HepG2 (cell line): ENCODE measurements around the gene PSMD1. TPM values are rescaled to one million over a fixed set of nuclear protein-coding genes. Genes with fewer than 3 reads are reported as not detected.
A peak's percentile ranks its signal among the peaks of the same experiment; 100 is the strongest.

Source experiments
- ATAC-seq: fragments of 200-7000 bp; cut with Tn5 transposase; 3 replicates; pipeline ENCODE4 v1.9.1; 2020; ENCODE audit warnings: mild to moderate bottlenecking, moderate library complexity
- BruUV-seq: library from RNA; stranded (reverse); fragments of 400-500 nt; replicated peaks from 2 replicates; lab custom pipeline; 2021; lab: Mats Ljungman, UMichigan
- CTCF ChIA-PET: fragments of 300-600 bp; formaldehyde crosslinking; extraction: SDS; loops from one replicate; lab custom pipeline; 2021; ENCODE audit warnings: low total read pairs, inconsistent platforms, low intra/inter-chr PET ratio; lab: Yijun Ruan, JAX
- POLR2A ChIA-PET: fragments of 350-600 bp; sonication (Branson Sonifier 250); formaldehyde crosslinking; loops from one replicate; lab custom pipeline; 2020; ENCODE audit warnings: antibody characterized with exemption, inconsistent platforms; lab: Yijun Ruan, JAX
- DNase-seq: peaks from one replicate; pipeline ENCODE4 v3.0.0-alpha.2; 2015; ENCODE audit warnings: low spot score
- FAIRE-seq: peaks from 3 replicates; lab custom pipeline; 2011; peaks lifted over from hg19 to GRCh38; lab: Jason Lieb, UNC
- H2AFZ ChIP-seq: one replicate; pipeline ENCODE4 v1.6.1; 2011; ENCODE audit warnings: low read length, inconsistent platforms
- H3K27ac ChIP-seq: fragments of 300-600 bp; 3 replicates; pipeline ENCODE4 v1.8.0; 2011; ENCODE audit warnings: mixed run types, mild to moderate bottlenecking, mixed read lengths, low read length, inconsistent platforms; ENCODE audit not compliant: insufficient read depth; ENCODE audit errors: extremely low read length
- H3K27me3 ChIP-seq, 2 experiments: fragments of 200-600 bp in 1 of 2; 2 replicates in 1 of 2; 3 replicates in 1 of 2; pipeline versions ENCODE4 v1.6.0 to v1.8.0; 2011; ENCODE audit warnings: low read length in 2 of 2, mild to moderate bottlenecking in 2 of 2, moderate library complexity in 2 of 2, inconsistent platforms in 1 of 2; ENCODE audit not compliant: insufficient read depth in 2 of 2, control insufficient read depth in 1 of 2
- H3K36me3 ChIP-seq, 2 experiments: fragments of 200-600 bp in 1 of 2; replicated peaks in 1 of 2; 2 replicates in 1 of 2; 3 replicates in 1 of 2; pipeline versions ENCODE4 v1.5.1 to v1.8.0; 2011; ENCODE audit warnings: low read length in 2 of 2, inconsistent platforms in 1 of 2; ENCODE audit not compliant: insufficient read depth in 2 of 2, control insufficient read depth in 1 of 2
- H3K4me1 ChIP-seq: 2 replicates; pipeline ENCODE4 v1.5.1; 2012; ENCODE audit warnings: low read length, inconsistent platforms; ENCODE audit not compliant: insufficient read depth
- H3K4me2 ChIP-seq: 2 replicates; pipeline ENCODE4 v1.6.0; 2011; ENCODE audit warnings: low read depth, low read length, inconsistent platforms
- H3K4me3 ChIP-seq, 3 experiments: fragments of 200-600 bp in 1 of 3; sonication (generic), shearing (Covaris generic) in 1 of 3; replicated peaks in 1 of 3; 2 replicates each; pipeline ENCODE4 v1.5.1; 2011 to 2016; ENCODE audit warnings: low read length in 3 of 3, inconsistent platforms in 2 of 3, low read depth in 2 of 3, mild to moderate bottlenecking in 2 of 3, control low read depth in 1 of 3, mixed read lengths in 1 of 3; ENCODE audit not compliant: insufficient read depth in 1 of 3
- H3K79me2 ChIP-seq: one replicate; pipeline ENCODE4 v1.6.1; 2011; ENCODE audit warnings: low read length, inconsistent platforms; ENCODE audit not compliant: insufficient read depth
- H3K9ac ChIP-seq: 2 replicates; pipeline ENCODE4 v1.6.0; 2011; ENCODE audit warnings: mild to moderate bottlenecking, low read depth, low read length, inconsistent platforms; ENCODE audit not compliant: insufficient read depth
- H3K9me3 ChIP-seq: 2 replicates; pipeline ENCODE4 v1.5.1; 2012; ENCODE audit warnings: mild to moderate bottlenecking, low read length
- H4K20me1 ChIP-seq: 2 replicates; pipeline ENCODE4 v1.6.0; 2011; ENCODE audit warnings: inconsistent platforms, mild to moderate bottlenecking, low read length, moderate library complexity; ENCODE audit not compliant: insufficient read depth
- DPF2 ChIP-seq: sonication (generic); formaldehyde crosslinking; IDR thresholded peaks from 2 replicates; pipeline ENCODE4 v1.4.0; 2020; ENCODE audit warnings: mild to moderate bottlenecking, low read depth, missing genetic modification reagents, borderline replicate concordance
- EP300 ChIP-seq, 3 experiments: sonication (generic) in 1 of 3; formaldehyde crosslinking in 1 of 3; IDR thresholded peaks; 2 replicates each; pipeline versions ENCODE4 v1.5.1 to v1.6.1; 2011 to 2020; ENCODE audit warnings: low read depth in 2 of 3, low read length in 2 of 3, borderline replicate concordance in 1 of 3, improper control_type of control experiment in 1 of 3, mild to moderate bottlenecking in 1 of 3, missing genetic modification reagents in 1 of 3, moderate library complexity in 1 of 3
- MED1 ChIP-seq: sonication (generic); formaldehyde crosslinking; IDR thresholded peaks from 2 replicates; pipeline ENCODE4 v1.4.0; 2020; ENCODE audit warnings: missing genetic modification reagents
- NR2F1 ChIP-seq, 2 experiments: fragments of 450-650 bp in 1 of 2; formaldehyde crosslinking in 1 of 2; IDR thresholded peaks; 2 replicates each; pipeline versions ENCODE4 v1.5.0 to v1.6.1; 2016 to 2020; ENCODE audit warnings: mild to moderate bottlenecking in 1 of 2, missing compliant biosample characterization in 1 of 2, missing genetic modification reagents in 1 of 2, moderate library complexity in 1 of 2
- REPIN1 ChIP-seq: sonication (generic); formaldehyde crosslinking; IDR thresholded peaks from 2 replicates; pipeline ENCODE4 v1.8.0; 2022; ENCODE audit warnings: missing genetic modification reagents, low read depth, mild to moderate bottlenecking, borderline replicate concordance
- RXRB ChIP-seq: IDR thresholded peaks from 2 replicates; pipeline ENCODE4 v1.6.1; 2016; ENCODE audit warnings: borderline replicate concordance, missing genetic modification reagents, missing compliant biosample characterization
- TBX2 ChIP-seq: sonication (generic); formaldehyde crosslinking; IDR thresholded peaks from 2 replicates; pipeline ENCODE4 v1.5.0; 2020; ENCODE audit warnings: missing genetic modification reagents, mild to moderate bottlenecking, borderline replicate concordance
- ZBTB7A ChIP-seq: sonication (generic); formaldehyde crosslinking; IDR thresholded peaks from 2 replicates; pipeline ENCODE4 v1.8.0; 2022; ENCODE audit warnings: mild to moderate bottlenecking, missing genetic modification reagents
- ZC3H4 ChIP-seq: sonication (generic); formaldehyde crosslinking; IDR thresholded peaks from 2 replicates; pipeline ENCODE4 v1.4.0; 2020; ENCODE audit warnings: missing genetic modification reagents, borderline replicate concordance
- ZMYM4 ChIP-seq: sonication (generic); formaldehyde crosslinking; IDR thresholded peaks from 2 replicates; pipeline ENCODE4 v1.8.1; 2023; ENCODE audit warnings: mild to moderate bottlenecking, missing genetic modification reagents
- ZNF235 ChIP-seq: sonication (generic); formaldehyde crosslinking; IDR thresholded peaks from 2 replicates; pipeline ENCODE4 v1.8.1; 2023; ENCODE audit warnings: mild to moderate bottlenecking, missing genetic modification reagents, borderline replicate concordance
- ZNF335 ChIP-seq: sonication (generic); formaldehyde crosslinking; IDR thresholded peaks from 2 replicates; pipeline ENCODE4 v1.4.0; 2020; ENCODE audit warnings: missing genetic modification reagents
- ZNF788 ChIP-seq: sonication (generic); formaldehyde crosslinking; IDR thresholded peaks from 2 replicates; pipeline ENCODE4 v1.5.0; 2020; ENCODE audit warnings: mild to moderate bottlenecking, missing genetic modification reagents, borderline replicate concordance
- ZSCAN29 ChIP-seq: sonication (generic); formaldehyde crosslinking; conservative IDR thresholded peaks from 2 replicates; pipeline ENCODE4 v1.4.0; 2020; ENCODE audit warnings: mild to moderate bottlenecking, missing genetic modification reagents
- WGBS: methylation state at CpG from one replicate; pipeline ENCODE4 v1.1.6; 2017; ENCODE audit warnings: low lambda C conversion rate; 5-methylcytosine and 5-hydroxymethylcytosine counted together
- in situ Hi-C: cut with HindIII; loops from 2 replicates; pipeline ENCODE4 v1.10.0; 2017; ENCODE audit warnings: low pct_unique_long_range_greater_than_20kb; ENCODE audit not compliant: extremely low pct_ligation_motif_present
- intact Hi-C: fragments of 100-400 bp; cut with micrococcal nuclease; formaldehyde crosslinking; loops from one replicate; pipeline ENCODE4 v1.10.0; 2022; ENCODE audit not compliant: unreplicated experiment
- polyA plus RNA-seq, 8 experiments: library from polyadenylated mRNA; depleted of rRNA in 3 of 8; stranded (reverse) in 7 of 8; unstranded in 1 of 8; fragments of >200 nt; fragmentation: Illumina TruSeq in 4 of 8; extraction: Trizol in 4 of 8; gene quantifications; 2 replicates each; pipeline versions ENCODE4 v1.2.1 to v1.2.3, GENCODE V29; 2011 to 2016; ENCODE audit warnings: low read depth in 4 of 8, missing spikeins in 1 of 8, mixed read lengths in 1 of 8; ENCODE audit not compliant: insufficient read depth in 1 of 8
- total RNA-seq, 5 experiments: library from RNA; depleted of rRNA; stranded (reverse); fragments of >200 nt; fragmentation: Illumina TruSeq; extraction: Trizol; gene quantifications; 2 replicates each; pipeline ENCODE4 v1.2.3, GENCODE V29; 2016; ENCODE audit warnings: low read depth in 1 of 5
- TF ChIP-seq, protein P1 (sequence below): sonication (generic); formaldehyde crosslinking; conservative IDR thresholded peaks from 2 replicates; pipeline ENCODE4 v1.8.0; 2022; ENCODE audit warnings: mild to moderate bottlenecking, moderate library complexity, missing genetic modification reagents
- TF ChIP-seq, protein P2 (sequence below): sonication (generic); formaldehyde crosslinking; IDR thresholded peaks from 2 replicates; pipeline ENCODE4 v1.4.0; 2020; ENCODE audit warnings: mild to moderate bottlenecking, missing genetic modification reagents

PSMD1 gene
- total and polyA plus RNA-seq, 2 of the 13 experiments (the other 11 are each of a cell fraction or from before 2014, with no cell fraction given): 136 to 191 TPM

DNA sequence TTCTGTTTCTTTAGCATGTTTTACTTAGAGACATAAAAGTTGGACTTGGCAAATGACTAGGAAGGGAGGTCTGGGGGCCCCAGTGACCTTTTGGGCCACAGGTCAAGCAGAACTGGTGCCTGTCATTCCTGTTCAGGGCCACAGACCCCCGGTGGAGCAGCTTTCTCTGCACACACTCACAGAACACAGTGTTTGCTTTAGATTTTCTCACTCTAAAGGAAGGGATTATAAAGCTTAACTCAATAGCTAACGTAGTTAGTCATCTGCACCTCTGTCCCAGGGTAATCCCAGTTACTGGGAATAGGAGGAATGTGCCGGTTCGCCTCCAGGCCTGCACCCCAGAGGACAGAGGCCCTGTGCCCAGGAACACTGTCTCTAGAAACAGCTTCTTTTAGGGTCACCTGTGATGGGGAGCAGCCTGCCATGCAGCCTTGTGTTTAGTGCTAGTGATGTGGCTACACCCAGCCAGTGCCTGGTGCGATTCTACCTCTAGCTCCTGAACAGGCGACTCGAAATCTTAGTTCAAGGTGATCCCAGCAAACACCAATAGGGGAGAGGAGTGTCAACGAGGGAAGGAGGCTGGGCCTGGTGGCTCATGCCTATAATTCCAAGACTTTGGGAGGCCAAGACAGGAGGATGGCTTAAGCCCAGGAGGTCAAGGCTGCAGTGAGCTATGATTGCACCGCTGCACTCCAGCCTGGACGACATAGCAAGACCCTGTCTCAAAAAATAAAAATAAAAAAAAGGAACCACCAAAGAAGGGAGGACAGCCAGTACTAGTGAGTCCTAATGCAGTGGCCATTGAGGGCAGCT lies 49.2 kb upstream of the PSMD1 start:
- H3K36me3 ChIP-seq: no peaks in the 10 kb centered on the region
- H3K27ac ChIP-seq: peak overlapping the region; percentile 7
- no peaks in the 10 kb centered on the region for H3K79me2 ChIP-seq
- ATAC-seq (peak; percentile 89), FAIRE-seq (peak; percentile 67), DNase-seq (peak; percentile 76)
- H3K9ac ChIP-seq: no peak overlapping the region
- peaks cover 3 to 49% of the 10 kb centered on the region in 2 experiments; a peak in 4 of 5 replicates for H3K27me3 ChIP-seq
- ChIA-PET CTCF (no interaction called here), POLR2A (interaction anchor here (0.7 to 3.6 kb wide), 4 partner anchors 8 to 44 kb away, joined by 3 to 46 read pairs (median 4); no protein-coding TSS in a partner anchor)
- BruUV-seq: no TSS peak
- H2AFZ ChIP-seq: no peak overlapping the region
- 22% methylated on average over 10 of the region's 10 CpGs for WGBS
- H3K4me2 ChIP-seq: peak overlapping the region; percentile 56
- H3K4me3 ChIP-seq: peak overlapping the region in 1 of 3 experiments; percentile 15; a peak in 1 of 6 replicates
- intact Hi-C loops (loop anchor here (2.0 kb wide), 1 partner anchor 43 kb away; no protein-coding TSS in a partner anchor), in situ Hi-C loops (no loop called here)
- H3K4me1 ChIP-seq: peaks cover 36% of the 10 kb centered on the region
- H4K20me1 ChIP-seq: no peaks in the 10 kb centered on the region
- H3K9me3 ChIP-seq: peaks cover 4% of the 10 kb centered on the region; the same call in 1 of the 2 replicates
- TF ChIP-seq DPF2 (CRISPR knock-in tag): peak; percentile 37; the same call in 1 of the 2 replicates
- TF ChIP-seq, protein P1, sequence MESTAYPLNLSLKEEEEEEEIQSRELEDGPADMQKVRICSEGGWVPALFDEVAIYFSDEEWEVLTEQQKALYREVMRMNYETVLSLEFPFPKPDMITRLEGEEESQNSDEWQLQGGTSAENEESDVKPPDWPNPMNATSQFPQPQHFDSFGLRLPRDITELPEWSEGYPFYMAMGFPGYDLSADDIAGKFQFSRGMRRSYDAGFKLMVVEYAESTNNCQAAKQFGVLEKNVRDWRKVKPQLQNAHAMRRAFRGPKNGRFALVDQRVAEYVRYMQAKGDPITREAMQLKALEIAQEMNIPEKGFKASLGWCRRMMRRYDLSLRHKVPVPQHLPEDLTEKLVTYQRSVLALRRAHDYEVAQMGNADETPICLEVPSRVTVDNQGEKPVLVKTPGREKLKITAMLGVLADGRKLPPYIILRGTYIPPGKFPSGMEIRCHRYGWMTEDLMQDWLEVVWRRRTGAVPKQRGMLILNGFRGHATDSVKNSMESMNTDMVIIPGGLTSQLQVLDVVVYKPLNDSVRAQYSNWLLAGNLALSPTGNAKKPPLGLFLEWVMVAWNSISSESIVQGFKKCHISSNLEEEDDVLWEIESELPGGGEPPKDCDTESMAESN (CRISPR knock-in tag): 0 out of 2 replicates have a peak, but pooled peaks have one; percentile 42
- peak in 1 of 2 experiments; percentile 70; a peak in 2 of 4 replicates for TF ChIP-seq EP300 (IDR thresholded peaks at IDR 0.05; ENCODE audit: low read depth in 2 of 2, low read length in 2 of 2)
- 0 out of 2 replicates have a peak, but pooled peaks have one; percentile 11 for TF ChIP-seq EP300 (CRISPR knock-in tag; IDR thresholded peaks at IDR 0.05; ENCODE audit: borderline replicate concordance)
- TF ChIP-seq ZBTB7A: peak; percentile 73; the same call in 1 of the 2 replicates
- TF ChIP-seq ZNF788 (CRISPR knock-in tag): peak; percentile 40; the same call in 1 of the 2 replicates
- TF ChIP-seq TBX2 (CRISPR knock-in tag): peak; percentile 93
- TF ChIP-seq, protein P2, sequence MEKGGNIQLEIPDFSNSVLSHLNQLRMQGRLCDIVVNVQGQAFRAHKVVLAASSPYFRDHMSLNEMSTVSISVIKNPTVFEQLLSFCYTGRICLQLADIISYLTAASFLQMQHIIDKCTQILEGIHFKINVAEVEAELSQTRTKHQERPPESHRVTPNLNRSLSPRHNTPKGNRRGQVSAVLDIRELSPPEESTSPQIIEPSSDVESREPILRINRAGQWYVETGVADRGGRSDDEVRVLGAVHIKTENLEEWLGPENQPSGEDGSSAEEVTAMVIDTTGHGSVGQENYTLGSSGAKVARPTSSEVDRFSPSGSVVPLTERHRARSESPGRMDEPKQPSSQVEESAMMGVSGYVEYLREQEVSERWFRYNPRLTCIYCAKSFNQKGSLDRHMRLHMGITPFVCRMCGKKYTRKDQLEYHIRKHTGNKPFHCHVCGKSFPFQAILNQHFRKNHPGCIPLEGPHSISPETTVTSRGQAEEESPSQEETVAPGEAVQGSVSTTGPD (CRISPR knock-in tag): no peak
- 0 out of 2 replicates have a peak, but pooled peaks have one; percentile 27 for TF ChIP-seq REPIN1
- TF ChIP-seq ZNF335 (CRISPR knock-in tag): 0 out of 2 replicates have a peak, but pooled peaks have one; percentile 27
- peak; percentile 47; the same call in 1 of the 2 replicates for TF ChIP-seq ZMYM4
- TF ChIP-seq NR2F1 (CRISPR knock-in tag; IDR thresholded peaks at IDR 0.05): peak; percentile 85 to 94; a peak in 3 of 4 replicates
- 0 out of 2 replicates have a peak, but pooled peaks have one; percentile 68 for TF ChIP-seq ZSCAN29 (CRISPR knock-in tag)
- TF ChIP-seq MED1 (CRISPR knock-in tag): peak; percentile 63
- peak; percentile 45; the same call in 1 of the 2 replicates for TF ChIP-seq RXRB (CRISPR knock-in tag)
- TF ChIP-seq ZNF235 (CRISPR knock-in tag): no peak
- TF ChIP-seq ZC3H4 (CRISPR knock-in tag): no peak
